NOMO-1 (cell line): ENCODE measurements around the gene CCDC183.
"Not testable (repeated sequence)": the region's sequence is repeated elsewhere in the genome, so short reads cannot be mapped to it uniquely, and the experiment has no call there.

Experiments used
- DNase-seq, 2 experiments: peaks; one replicate each; lab custom pipeline; 2025; ENCODE audit not compliant: unreplicated experiment in 2 of 2; lab: John Stamatoyannopoulos, UW

The CCDC183 gene

DNA sequence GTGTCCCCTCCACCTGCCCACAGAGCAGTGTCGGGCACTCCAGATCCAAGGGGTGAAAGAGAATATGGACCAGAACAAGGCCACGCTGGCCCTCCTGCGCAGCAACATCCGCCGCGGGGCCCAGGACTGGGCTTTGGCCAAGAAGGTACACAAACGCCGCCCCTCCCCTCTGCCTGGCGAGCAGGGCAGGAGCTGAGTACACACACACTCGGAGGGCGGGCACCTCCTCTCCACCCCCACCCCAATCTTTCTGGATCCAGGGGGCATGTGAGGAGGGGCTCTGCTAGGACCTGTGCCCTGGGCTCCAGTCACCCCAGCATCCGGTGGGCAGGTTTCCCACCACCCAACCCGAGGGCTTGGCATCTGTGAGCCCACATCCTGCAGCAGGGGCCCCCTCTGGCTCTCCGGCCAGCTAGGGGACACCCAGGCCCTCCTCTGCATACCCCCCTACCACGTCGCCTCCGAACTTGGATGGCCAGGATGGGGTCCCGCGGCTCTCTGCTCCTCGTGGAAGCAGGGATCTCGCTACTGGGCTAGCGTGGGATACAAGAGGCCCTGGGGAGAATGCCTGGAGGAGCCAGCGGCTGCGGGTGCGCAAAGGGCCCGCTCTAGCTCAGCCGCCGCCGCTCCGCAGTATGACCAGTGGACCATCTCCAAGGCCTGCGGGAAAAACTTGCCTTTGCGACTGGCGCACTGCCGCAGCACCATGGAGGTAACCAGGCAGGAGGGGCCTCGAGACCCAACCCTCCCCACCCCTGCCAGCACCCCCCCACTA lies 3.1 kb downstream of the CCDC183 start:
- DNase-seq = no peak

DNA sequence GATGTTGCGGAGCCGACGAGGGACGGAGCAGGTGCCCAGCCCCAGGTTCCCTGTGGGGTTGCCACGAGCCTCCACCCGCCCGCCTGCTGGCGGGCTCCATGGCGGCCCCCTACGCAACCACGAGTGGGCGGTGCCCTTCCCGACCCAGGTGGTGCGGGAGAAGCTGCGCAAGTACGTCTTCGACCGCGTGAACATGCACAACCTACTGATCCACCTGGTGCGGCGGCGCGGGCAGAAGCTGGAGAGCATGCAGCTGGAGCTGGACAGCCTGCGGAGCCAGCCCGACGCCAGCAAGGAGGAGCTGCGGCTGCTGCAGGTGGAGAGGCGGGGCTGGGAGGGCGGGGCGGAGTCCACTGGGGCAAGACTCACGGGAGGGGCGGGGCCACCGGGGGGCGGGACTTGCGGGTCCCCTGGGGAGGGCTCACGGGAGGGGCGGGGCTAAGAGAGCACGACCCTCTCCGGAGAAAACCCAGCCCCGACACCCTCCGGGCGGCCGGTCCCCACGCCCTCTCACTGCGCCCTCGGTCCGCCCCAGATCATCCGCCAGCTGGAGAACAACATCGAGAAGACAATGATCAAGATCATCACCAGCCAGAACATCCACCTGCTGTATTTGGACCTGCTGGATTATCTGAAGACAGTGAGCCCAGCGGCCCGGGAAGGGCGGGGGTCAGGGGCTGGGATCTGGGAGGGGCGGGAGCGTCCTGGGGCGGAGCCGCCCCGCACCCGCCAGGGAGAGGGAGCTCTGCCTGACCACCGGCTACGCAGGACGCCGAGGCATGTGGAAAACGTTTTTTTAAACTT lies 3.9 kb downstream of the CCDC183 start:
- peak; percentile 73 to 77 for DNase-seq

DNA sequence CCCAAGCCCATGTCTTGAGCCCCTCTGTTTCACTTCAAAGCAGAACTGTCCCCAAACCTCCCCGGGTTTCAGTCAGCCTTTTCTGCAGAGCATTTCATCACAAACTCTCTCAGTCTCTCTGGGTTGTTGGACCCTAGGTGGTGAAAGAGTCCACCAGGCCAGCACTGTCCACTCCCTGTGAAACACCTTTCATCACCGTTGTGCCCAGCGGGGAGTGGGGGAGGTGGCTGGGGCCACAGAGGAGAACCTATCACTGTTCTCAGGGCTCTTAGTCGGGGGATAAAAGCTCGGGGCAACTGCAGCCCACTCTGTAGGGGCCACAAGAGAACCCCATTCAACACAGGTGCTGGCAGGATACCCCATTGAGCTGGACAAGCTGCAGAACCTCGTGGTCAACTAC lies 6.2 kb downstream of the CCDC183 start:
- no peak for DNase-seq

DNA sequence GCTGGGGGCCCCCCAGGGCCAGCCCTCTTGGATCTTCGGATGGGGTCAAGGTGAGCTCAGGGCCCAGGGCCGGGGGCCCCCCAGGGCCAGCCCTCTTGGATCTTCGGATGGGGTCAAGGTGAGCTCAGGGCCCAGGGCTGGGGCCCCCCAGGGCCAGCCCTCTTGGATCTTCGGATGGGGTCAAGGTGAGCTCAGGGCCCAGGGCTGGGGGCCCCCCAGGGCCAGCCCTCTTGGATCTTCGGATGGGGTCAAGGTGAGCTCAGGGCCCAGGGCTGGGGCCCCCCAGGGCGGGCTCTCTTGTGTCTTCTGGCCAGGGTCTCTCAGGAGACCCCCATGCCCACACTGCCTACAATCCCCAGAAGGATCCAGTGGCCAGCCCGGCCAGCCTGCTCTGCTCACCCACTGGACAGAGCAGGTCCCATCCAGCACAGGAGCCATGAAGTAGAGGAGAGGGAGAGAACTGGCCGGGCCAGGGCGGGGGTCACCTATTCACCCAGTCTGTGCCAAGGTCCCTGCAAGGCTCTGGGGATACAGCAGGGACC lies 6.9 kb downstream of the CCDC183 start:
- not testable (repeated sequence) for DNase-seq

DNA sequence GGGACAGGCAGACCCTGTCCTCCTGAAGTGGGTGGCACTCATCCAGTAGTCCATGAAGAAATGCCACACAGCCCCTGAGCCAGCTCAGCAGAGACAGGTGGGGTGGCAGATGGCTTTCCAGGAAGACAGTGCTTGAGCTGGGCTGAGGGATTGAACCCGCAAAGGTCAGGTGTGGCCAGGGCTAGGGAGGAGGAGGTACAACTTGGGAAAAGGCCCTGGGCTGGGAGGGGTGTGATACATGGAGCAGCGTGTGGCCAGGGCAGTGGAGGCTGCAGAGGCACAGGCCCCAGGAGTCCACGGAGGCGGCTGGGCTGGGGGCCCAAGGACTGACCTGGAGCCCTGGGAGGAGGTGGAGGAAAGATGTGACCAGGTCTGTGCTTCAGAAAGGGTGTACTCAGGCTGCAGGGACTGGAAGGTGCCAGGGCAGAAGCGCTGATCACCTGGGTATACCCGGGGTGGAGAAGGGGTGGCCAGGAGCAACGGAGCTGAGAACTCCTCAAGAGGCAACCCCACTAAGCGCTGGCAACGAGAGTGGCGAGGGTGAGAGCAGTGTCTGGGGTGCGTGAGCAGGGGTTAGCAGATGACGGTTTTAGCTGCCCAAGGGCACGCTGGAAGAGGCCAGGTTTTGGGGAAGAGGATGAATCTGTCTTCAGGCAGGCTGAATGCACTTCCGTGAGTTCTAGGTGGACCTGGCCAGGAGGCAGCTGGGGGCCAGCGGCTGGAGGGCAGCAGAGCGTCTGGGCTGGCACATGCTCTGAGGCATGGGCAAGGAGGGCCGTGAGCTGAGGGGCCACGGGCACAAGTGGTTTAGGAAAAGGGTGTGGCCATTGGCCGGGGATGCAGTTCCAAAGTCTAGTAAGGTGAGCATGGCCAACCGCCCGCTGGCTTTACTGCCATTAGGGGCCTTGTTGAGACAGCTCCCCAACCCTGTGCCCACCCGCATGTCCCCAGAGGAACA lies 7.7 kb downstream of the CCDC183 start:
- DNase-seq = no peak

DNA sequence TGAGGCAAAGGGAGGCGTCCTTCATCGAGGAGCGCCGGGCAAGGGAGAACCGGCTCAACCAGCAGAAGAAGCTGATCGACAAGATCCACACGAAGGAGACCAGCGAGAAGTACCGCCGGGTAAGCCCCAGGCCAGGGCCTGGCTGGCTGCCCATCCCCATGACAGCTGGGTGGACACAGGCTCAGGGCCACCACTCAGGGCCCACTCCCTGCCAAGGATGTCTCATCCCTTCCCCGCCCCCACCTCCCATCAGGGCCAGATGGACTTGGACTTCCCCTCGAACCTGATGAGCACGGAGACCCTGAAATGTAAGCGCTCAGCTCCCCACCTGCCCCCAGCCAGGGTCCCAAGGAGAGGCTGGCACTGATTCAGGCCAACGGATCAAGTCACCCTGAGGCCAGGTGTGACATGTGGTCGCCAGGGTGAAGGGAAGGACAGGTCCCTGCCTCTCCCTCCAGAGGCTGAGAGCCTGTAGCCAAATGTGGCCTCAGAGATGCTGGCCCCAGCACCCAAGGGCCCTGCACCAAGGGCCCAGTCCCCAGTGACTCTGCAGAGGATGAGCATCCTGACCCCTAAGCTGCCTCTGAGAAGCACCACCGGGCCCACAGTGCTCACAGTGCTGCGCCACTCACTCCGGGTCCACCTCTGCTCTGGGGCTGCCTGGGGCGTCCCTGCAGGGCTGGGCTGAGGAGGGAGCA lies 8.5 kb downstream of the CCDC183 start:
- DNase-seq = no peak

DNA sequence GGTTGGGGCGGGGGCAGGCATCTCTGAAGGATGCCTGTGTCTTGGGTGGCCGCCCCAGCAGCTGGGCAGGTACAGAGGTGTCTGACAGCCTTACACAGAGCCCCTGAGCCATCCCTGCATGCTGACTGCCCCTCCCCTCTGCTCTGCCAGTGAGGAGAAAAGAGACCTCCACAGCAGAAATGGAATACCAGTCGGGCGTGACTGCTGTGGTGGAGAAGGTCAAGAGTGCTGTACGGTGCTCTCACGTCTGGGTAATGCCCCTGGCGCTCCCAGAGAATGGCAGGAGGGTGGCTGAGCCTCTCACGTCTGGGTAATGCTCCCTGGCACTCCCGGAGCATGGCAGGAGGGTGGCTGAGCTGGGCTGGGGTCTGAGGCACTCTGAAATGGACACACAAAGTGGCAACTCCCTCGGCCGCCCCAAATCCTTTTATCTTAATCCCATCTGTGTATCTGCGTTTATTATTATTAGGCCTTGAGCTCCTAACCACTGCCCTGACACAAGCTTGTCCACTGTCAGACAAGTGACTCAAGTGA lies 9.1 kb downstream of the CCDC183 start:
- no peak for DNase-seq

DNA sequence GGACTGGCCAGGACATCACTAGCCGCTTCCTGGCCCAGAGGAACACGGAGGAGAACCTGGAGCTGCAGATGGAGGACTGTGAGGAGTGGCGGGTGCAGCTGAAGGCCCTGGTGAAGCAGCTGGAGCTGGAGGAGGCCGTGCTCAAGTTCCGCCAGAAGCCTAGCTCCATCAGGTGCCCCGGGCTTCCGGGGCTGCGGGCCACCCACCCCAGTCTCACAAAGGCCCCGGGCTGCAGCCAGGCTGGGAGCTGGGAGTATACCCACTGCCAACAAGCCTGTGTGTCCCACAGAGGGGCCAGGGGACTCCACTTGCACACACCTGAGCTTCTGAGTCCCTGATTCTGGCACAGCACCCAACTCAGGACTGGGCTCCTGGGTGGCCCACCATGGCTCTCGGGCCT lies 9.9 kb downstream of the CCDC183 start:
- DNase-seq = no peak

DNA sequence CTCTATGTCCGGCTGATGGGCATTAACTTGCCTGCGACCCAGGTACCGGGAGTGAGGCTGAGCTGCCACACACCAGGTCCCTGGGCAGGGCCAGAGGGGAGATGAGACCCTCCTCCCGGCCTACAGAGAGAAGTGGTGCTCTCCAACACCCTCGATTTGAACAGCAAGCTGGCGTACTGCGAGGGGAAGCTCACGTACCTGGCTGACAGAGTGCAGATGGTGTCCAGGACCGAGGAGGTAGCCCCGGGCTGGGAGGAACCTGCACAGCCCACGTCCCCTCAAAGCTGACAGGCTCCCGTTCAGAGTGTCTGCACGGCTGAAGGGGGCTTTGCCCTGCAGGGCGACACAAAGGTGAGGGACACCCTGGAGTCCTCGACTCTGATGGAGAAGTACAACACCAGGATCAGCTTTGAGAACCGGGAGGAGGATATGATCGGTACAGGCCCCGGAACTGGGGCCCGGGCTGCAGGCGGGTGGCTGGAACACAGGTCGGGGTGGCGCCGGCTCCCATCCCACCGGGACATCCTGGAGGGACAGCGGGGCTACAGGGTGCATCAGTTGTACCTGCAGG lies 10.6 kb downstream of the CCDC183 start:
- no peak for DNase-seq

DNA sequence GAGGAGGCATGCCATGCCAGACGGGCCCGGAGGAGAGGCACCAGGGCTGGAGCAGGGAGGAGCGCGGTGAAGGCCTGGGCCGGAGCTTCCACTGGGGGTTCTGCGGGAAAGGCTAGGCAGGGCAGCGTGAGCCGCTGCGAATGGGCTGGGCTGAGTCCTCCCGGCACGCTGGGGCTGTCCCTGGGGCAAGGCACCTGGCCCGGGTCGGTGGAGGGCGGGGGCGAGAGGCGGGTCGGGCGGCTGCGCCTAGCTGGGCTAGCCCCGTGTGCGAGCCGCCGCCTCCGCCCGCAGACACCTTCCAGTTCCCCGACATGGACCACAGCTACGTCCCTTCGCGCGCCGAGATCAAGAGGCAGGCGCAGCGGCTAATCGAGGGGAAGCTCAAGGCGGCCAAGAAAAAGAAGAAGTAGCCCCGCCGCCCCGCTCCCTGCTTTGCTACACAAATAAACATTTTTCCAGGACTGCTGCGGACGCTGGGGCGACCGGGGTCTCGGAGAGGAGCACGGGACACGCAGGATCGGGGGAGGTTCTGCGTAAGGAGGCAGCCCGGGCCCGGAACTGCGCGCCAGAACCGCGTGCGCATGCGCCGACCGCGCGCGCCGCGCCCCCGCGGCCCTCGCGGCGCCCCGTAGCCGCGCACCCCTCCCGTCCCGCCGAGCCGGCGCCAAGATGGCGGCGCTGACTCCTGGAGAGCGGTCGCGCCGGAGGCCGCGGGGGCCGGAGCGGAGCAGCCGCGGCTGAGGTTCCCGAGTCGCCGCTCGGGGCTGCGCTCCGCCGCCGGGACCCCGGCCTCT lies 11.3 kb downstream of the CCDC183 start, which contains the start of gene RABL6:
Gene RABL6 (plus strand): TSS at position 668 of the 794 bp plus-strand sequence. CDS start 249 bp downstream, outside the sequence.
- peak; percentile 90 to 93 for DNase-seq

DNA sequence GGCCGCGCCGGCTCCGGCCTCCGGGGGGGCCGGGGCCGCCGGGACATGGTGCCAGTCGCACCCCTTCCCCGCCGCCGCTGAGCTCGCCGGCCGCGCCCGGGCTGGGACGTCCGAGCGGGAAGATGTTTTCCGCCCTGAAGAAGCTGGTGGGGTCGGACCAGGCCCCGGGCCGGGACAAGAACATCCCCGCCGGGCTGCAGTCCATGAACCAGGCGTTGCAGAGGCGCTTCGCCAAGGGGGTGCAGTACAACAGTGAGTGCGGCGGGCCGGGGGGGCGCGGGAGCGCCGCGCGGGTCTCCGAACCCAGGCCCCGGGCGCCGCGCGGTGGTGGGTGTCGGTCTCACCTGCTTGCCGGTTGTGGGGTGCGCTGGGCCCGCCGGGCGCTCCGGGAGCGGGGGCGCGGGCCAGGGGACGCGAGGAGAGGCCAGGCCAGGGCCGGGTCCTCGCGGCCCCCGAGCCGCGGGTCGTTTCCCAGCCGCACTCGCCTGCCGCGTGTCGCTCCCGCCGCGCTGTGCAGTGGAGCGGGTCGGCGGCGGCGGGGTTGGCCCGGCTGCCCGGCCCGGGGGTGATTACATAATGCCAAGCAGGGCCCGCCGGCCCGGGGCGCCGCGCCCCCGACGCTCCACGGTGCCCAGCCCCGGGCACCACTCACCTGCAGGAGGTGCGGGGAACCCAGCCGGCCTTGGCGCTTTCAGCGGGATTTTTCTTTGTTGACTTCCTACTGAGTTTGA lies 12.1 kb downstream of the CCDC183 start:
- peak in 1 of 2 experiments; percentile 22 for DNase-seq

DNA sequence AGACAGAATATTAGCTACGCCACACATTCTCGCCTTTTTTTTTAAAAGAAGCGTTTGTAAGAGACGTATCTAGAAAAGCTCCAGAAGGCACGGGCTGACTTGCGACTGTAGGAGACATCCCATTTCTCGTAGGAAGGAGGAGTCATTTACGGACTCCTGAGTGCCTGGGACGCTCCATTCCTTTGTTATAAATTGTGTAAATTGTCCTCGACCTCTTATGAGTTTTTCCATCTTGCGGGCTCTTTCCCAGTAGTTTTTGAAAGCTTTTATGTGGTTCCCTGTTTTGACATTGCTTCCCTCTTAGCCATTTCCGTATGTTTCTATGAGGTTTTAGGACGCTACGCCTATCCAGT lies 12.6 kb downstream of the CCDC183 start:
- peak in 1 of 2 experiments; percentile 49 for DNase-seq

DNA sequence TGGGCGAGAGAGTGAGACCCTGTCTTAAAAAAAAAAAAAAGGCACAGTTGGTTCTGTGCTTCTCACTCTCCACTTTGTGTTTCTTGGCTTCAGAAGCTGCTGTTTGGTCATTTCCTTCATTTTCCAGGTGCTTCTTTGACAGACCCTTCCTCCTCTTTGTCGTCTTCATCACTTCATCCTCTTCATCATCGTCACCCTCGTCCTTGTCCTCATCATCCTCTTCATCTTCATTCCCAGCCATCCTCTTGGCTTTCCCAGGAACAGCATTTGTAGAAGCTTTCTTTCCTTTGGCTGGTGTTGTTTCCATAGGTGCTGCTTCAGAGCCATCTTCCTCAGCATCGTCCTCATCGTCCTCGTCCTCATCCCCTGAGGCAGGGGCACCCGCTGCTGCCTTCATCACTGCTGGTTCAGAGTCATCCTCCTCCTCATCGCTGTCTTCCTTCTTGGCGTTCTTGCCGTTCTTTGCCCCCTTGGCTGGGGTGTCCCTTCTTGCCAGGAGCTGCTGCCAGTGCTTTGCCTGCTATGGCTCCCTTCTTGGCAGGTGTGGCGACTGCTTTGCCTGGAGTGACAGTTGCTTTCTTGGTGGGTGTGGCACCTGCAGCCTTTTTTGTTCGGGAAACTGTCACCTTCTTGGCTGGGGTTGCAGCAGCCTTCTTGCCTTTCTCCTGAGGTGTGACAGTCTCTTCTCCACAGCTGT lies 18.7 kb downstream of the CCDC183 start:
- no peak for DNase-seq

DNA sequence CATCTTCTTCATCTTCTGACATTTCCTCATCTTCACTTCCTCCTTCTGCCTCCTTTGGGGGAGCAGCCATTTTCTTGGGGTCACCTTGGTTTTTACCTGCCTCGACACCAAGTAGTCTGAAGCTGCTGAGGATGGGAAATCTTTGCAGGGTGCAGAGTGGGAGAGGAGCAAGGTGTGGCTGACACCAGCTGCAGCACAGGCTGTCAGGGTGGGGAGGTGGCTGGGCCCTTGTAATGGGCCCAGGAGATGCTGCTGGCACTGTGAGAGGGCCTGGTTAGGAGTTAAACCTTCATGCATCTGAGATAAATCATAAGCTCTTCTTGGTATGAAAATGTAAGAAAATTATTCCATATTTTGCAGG lies 19.3 kb downstream of the CCDC183 start:
- no peak for DNase-seq

DNA sequence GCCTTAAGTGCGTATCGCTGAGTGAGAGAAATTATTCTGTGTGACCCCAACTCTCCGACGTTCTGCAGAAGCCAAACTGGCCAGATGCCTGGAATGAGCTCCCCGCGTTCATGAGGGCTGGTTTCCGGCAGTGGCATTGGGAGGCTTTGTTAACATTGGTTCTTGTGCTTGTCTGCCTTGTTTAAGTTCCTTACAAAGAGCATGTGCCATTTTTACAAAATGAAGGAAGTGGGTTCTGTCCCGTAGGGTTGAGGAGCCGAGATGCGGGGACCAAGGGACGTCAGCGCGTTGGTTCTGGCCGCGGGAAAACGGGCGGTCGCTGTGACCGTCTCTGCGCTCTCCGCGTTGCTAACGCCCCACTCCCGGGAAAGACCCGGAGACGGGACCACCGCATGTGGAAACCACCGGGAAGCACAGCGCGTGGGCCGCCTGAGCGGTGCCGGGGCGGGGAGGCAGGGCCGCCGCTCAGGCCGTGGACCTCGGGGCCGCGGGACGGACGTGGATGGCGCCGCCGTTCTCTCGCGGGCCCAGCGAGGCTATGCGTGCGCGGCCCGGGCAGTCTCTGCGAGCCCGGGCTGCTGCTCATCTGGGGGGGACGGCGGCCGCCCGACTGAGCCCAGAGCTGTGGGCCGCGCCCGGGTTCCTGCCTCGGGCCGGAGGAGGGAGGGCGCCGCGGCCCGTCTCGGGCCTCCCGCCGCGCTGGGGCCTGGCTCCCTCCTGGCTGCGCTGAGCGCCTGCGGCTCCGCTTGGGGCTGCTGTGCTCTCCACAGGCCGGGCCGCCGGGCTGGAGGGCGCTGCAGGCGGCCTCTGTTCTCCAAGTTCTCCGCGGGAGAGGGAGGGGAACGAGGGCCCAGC lies 25.1 kb downstream of the CCDC183 start:
- DNase-seq = no peak

DNA sequence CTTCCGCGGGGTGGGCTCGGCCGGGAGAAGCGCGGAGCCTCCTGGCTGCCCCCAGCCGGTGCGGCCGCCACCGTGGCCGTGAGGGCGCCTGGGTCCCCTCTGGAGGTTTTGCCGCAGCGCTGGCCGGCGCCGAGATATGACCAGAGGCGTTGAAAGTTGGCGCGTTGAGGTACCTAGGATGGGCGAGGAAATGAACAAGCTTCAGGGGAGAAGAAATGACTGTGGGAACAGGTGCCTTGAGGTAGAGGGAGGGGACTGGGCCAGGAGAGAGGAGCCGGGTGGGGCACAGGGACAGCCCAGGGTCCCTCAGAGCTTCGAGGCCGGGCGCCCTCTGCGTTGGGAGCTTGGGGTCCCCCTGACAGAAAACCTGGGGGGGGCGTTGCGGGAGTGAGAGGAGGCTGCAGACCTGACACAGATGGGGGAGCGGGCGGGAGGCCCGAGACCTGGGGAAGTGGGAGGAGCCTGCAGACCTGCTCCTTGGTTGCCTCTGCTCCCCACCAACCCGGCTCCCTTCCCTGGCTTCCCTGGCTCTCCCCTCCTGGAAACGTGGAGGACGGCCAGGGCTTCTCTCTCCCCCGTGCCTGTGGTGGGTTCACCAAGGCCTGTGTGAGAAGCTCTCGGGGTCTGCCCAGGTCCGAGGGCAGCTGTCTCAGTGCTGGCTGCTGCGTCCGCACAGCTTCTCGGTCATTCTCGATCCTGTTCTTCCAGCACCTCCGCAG lies 25.8 kb downstream of the CCDC183 start:
- DNase-seq = no peak
